Mononuclear cell (primary cell): ENCODE results near the gene NSD1. TPM values are rescaled to one million over a fixed set of nuclear protein-coding genes. Genes with fewer than 3 reads are reported as not detected.

Experiments
- H3K27me3 ChIP-seq: 2 replicates; pipeline ENCODE4 v1.6.0; 2011; ENCODE audit warnings: low read length, control low read depth; ENCODE audit not compliant: insufficient read depth
- H3K4me1 ChIP-seq: 2 replicates; pipeline ENCODE4 v1.5.1; 2011; ENCODE audit warnings: mild to moderate bottlenecking, low read length, control low read depth; ENCODE audit not compliant: insufficient read depth
- H3K4me3 ChIP-seq: 2 replicates; pipeline ENCODE4 v1.5.1; 2011; ENCODE audit warnings: mild to moderate bottlenecking, low read length, moderate library complexity
- H3K9me3 ChIP-seq: 2 replicates; pipeline ENCODE4 v1.5.1; 2011; ENCODE audit warnings: low read depth, mild to moderate bottlenecking, control low read depth, low read length
- total RNA-seq: library from RNA; depleted of rRNA; stranded (reverse); fragments of >200 nt; gene quantifications from one replicate; pipeline ENCODE4 v1.2.3, GENCODE V29; 2012

The NSD1 gene
- total RNA-seq = 69.0 TPM

- peak within 1 kb of the TSS; percentile 66 for H3K4me3 ChIP-seq
Observed at GRCh38 chr5:177133096-177133852, at the start of gene NSD1. Gene NSD1 (plus strand): TSS chr5:177133773. CDS start chr5:177135104, 1,331 bp downstream.

GRCh38 chr5:177084175-177084574 is 49.4 kb upstream of the NSD1 start:
- peaks cover 10% of the 10 kb centered on the region for H3K4me1 ChIP-seq
- no peak overlapping the region for H3K4me3 ChIP-seq
- peaks cover 4% of the 10 kb centered on the region for H3K27me3 ChIP-seq
- no peaks in the 10 kb centered on the region for H3K9me3 ChIP-seq

More at GRCh38 chr5:177133096-177133852, at the start of gene NSD1:
- no peaks in the 10 kb centered on the region for H3K27me3 ChIP-seq
- no peaks in the 10 kb centered on the region for H3K9me3 ChIP-seq
- H3K4me1 ChIP-seq = peaks cover 53% of the 10 kb centered on the region

GRCh38 chr5:177085985-177086653 is 47.5 kb upstream of the NSD1 start:
- Histone ChIP-seq H3K4me1 (peaks cover 10% of the 10 kb centered on the region), H3K4me3 (no peak overlapping the region), H3K27me3 (peaks cover 4% of the 10 kb centered on the region), H3K9me3 (no peaks in the 10 kb centered on the region)

GRCh38 chr5:177086654-177087397 is 46.7 kb upstream of the NSD1 start, which contains the start of gene FGFR4:
Gene FGFR4 (plus strand): TSS chr5:177086915. CDS start chr5:177089603, 2,688 bp downstream.
- Histone ChIP-seq H3K4me1 (peaks cover 10% of the 10 kb centered on the region), H3K27me3 (peaks cover 4% of the 10 kb centered on the region), H3K4me3 (peak within 1 kb of the TSS; percentile 8), H3K9me3 (no peaks in the 10 kb centered on the region)

GRCh38 chr5:177087398-177088005 is 46.1 kb upstream of the NSD1 start:
- Histone ChIP-seq H3K4me1 (peaks cover 10% of the 10 kb centered on the region), H3K9me3 (no peaks in the 10 kb centered on the region), H3K27me3 (peaks cover 4% of the 10 kb centered on the region), H3K4me3 (no peak overlapping the region)

- H3K9me3 ChIP-seq = no peaks in the 10 kb centered on the region
- H3K4me3 ChIP-seq = no peak overlapping the region
- H3K27me3 ChIP-seq = peaks cover 4% of the 10 kb centered on the region
- peaks cover 10% of the 10 kb centered on the region for H3K4me1 ChIP-seq
Observed at GRCh38 chr5:177089127-177089526, 44.4 kb upstream of the NSD1 start.

- Histone ChIP-seq H3K4me3 (no peak overlapping the region), H3K4me1 (peaks cover 10% of the 10 kb centered on the region)
Observed at GRCh38 chr5:177089825-177090641, 43.5 kb upstream of the NSD1 start.

GRCh38 chr5:177090813-177091212 is 42.8 kb upstream of the NSD1 start:
- Histone ChIP-seq H3K27me3 (peaks cover 4% of the 10 kb centered on the region), H3K4me3 (no peak overlapping the region), H3K4me1 (peaks cover 10% of the 10 kb centered on the region), H3K9me3 (no peaks in the 10 kb centered on the region)

More at GRCh38 chr5:177089825-177090641, 43.5 kb upstream of the NSD1 start:
- H3K27me3 ChIP-seq = peaks cover 4% of the 10 kb centered on the region
- no peaks in the 10 kb centered on the region for H3K9me3 ChIP-seq

GRCh38 chr5:177091232-177091631 is 42.3 kb upstream of the NSD1 start:
- Histone ChIP-seq H3K9me3 (no peaks in the 10 kb centered on the region), H3K4me3 (no peak overlapping the region), H3K4me1 (peaks cover 10% of the 10 kb centered on the region), H3K27me3 (peaks cover 4% of the 10 kb centered on the region)

GRCh38 chr5:177092178-177093081 is 41.1 kb upstream of the NSD1 start:
- peaks cover 4% of the 10 kb centered on the region for H3K27me3 ChIP-seq
- no peaks in the 10 kb centered on the region for H3K9me3 ChIP-seq
- H3K4me3 ChIP-seq = no peak overlapping the region
- peaks cover 3% of the 10 kb centered on the region for H3K4me1 ChIP-seq

GRCh38 chr5:177093082-177093712 is 40.4 kb upstream of the NSD1 start:
- no peaks in the 10 kb centered on the region for H3K27me3 ChIP-seq
- H3K4me3 ChIP-seq = no peak overlapping the region
- no peaks in the 10 kb centered on the region for H3K9me3 ChIP-seq
- H3K4me1 ChIP-seq = no peaks in the 10 kb centered on the region

GRCh38 chr5:177093803-177094202 is 39.8 kb upstream of the NSD1 start:
- Histone ChIP-seq H3K4me1 (no peaks in the 10 kb centered on the region), H3K4me3 (no peak overlapping the region), H3K9me3 (no peaks in the 10 kb centered on the region), H3K27me3 (no peaks in the 10 kb centered on the region)
